HepG2 (cell line): Measurements from ENCODE around the gene SLC5A6. TPM values are rescaled to one million over a fixed set of nuclear protein-coding genes. Genes with fewer than 3 reads are reported as not detected.

Source experiments
- HES4 ChIP-seq: sonication (generic); formaldehyde crosslinking; IDR thresholded peaks from 2 replicates; pipeline ENCODE4 v1.9.0; 2021; ENCODE audit warnings: mild to moderate bottlenecking, missing genetic modification reagents, borderline replicate concordance
- KLF6 ChIP-seq: IDR thresholded peaks from 2 replicates; pipeline ENCODE4 v1.8.0; 2016; ENCODE audit warnings: missing biosample characterization, missing genetic modification reagents
- MBNL3 ChIP-seq: fragments of 250-450 bp; sonication (Bioruptor Pico); conservative IDR thresholded peaks from 2 replicates; pipeline ENCODE4 v1.8.0; 2022; ENCODE audit warnings: mild to moderate bottlenecking, inconsistent platforms
- PHF20 ChIP-seq: sonication (generic); formaldehyde crosslinking; IDR thresholded peaks from 2 replicates; pipeline ENCODE4 v1.5.0; 2020; ENCODE audit warnings: mild to moderate bottlenecking, missing genetic modification reagents
- REXO4 ChIP-seq: sonication (generic); formaldehyde crosslinking; IDR thresholded peaks from 2 replicates; pipeline ENCODE4 v1.8.0; 2022; ENCODE audit warnings: missing genetic modification reagents, mild to moderate bottlenecking, borderline replicate concordance
- RFX5 ChIP-seq: IDR thresholded peaks from 2 replicates; pipeline ENCODE4 v1.6.1; 2011; ENCODE audit warnings: low read depth, low read length, improper control_type of control experiment
- SRY ChIP-seq: sonication (generic); formaldehyde crosslinking; IDR thresholded peaks from 2 replicates; pipeline ENCODE4 v1.8.0; 2022; ENCODE audit warnings: mild to moderate bottlenecking, missing genetic modification reagents
- TBX2 ChIP-seq: sonication (generic); formaldehyde crosslinking; IDR thresholded peaks from 2 replicates; pipeline ENCODE4 v1.5.0; 2020; ENCODE audit warnings: missing genetic modification reagents, mild to moderate bottlenecking, borderline replicate concordance
- ZC3H4 ChIP-seq: sonication (generic); formaldehyde crosslinking; IDR thresholded peaks from 2 replicates; pipeline ENCODE4 v1.4.0; 2020; ENCODE audit warnings: missing genetic modification reagents, borderline replicate concordance
- ZNF251 ChIP-seq: sonication (generic); formaldehyde crosslinking; IDR thresholded peaks from 2 replicates; pipeline ENCODE4 v1.9.0; 2021; ENCODE audit warnings: mild to moderate bottlenecking, missing genetic modification reagents
- ZNF446 ChIP-seq: sonication (generic); formaldehyde crosslinking; IDR thresholded peaks from 2 replicates; pipeline ENCODE4 v1.5.0; 2020; ENCODE audit warnings: mild to moderate bottlenecking, missing genetic modification reagents
- polyA plus RNA-seq, 8 experiments: library from polyadenylated mRNA; depleted of rRNA in 3 of 8; stranded (reverse) in 7 of 8; unstranded in 1 of 8; fragments of >200 nt; fragmentation: Illumina TruSeq in 4 of 8; extraction: Trizol in 4 of 8; gene quantifications; 2 replicates each; pipeline versions ENCODE4 v1.2.1 to v1.2.3, GENCODE V29; 2011 to 2016; ENCODE audit warnings: low read depth in 4 of 8, missing spikeins in 1 of 8, mixed read lengths in 1 of 8; ENCODE audit not compliant: insufficient read depth in 1 of 8
- total RNA-seq, 5 experiments: library from RNA; depleted of rRNA; stranded (reverse); fragments of >200 nt; fragmentation: Illumina TruSeq; extraction: Trizol; gene quantifications; 2 replicates each; pipeline ENCODE4 v1.2.3, GENCODE V29; 2016; ENCODE audit warnings: low read depth in 1 of 5
- TF ChIP-seq, protein P1 (sequence below): sonication (generic); formaldehyde crosslinking; IDR thresholded peaks from 2 replicates; pipeline ENCODE4 v1.4.0; 2020; ENCODE audit warnings: missing genetic modification reagents, borderline replicate concordance
- TF ChIP-seq, protein P2 (sequence below): IDR thresholded peaks from 2 replicates; pipeline ENCODE4 v1.6.1; 2016; ENCODE audit warnings: mild to moderate bottlenecking, missing biosample characterization, missing genetic modification reagents
- TF ChIP-seq, protein P3 (sequence below): sonication (generic); formaldehyde crosslinking; conservative IDR thresholded peaks from 2 replicates; pipeline ENCODE4 v1.5.0; 2020; ENCODE audit warnings: missing genetic modification reagents
- TF ChIP-seq, protein P4 (sequence below): IDR thresholded peaks from 2 replicates; pipeline ENCODE4 v1.6.1; 2016; ENCODE audit warnings: low read depth
- TF ChIP-seq, protein P5 (sequence below): sonication (generic); formaldehyde crosslinking; IDR thresholded peaks from 2 replicates; pipeline ENCODE4 v1.4.0; 2020; ENCODE audit warnings: missing genetic modification reagents, borderline replicate concordance
- TF ChIP-seq, protein P6 (sequence below): sonication (generic); formaldehyde crosslinking; conservative IDR thresholded peaks from 2 replicates; pipeline ENCODE4 v1.8.0; 2022; ENCODE audit warnings: missing genetic modification reagents
- TF ChIP-seq, protein P7 (sequence below): sonication (generic); formaldehyde crosslinking; IDR thresholded peaks from 2 replicates; pipeline ENCODE4 v1.5.0; 2020; ENCODE audit warnings: missing genetic modification reagents, mild to moderate bottlenecking, borderline replicate concordance

SLC5A6 gene
- total and polyA plus RNA-seq, 2 of the 13 experiments (the other 11 are each of a cell fraction or from before 2014, with no cell fraction given), result 135 to 417 TPM

DNA sequence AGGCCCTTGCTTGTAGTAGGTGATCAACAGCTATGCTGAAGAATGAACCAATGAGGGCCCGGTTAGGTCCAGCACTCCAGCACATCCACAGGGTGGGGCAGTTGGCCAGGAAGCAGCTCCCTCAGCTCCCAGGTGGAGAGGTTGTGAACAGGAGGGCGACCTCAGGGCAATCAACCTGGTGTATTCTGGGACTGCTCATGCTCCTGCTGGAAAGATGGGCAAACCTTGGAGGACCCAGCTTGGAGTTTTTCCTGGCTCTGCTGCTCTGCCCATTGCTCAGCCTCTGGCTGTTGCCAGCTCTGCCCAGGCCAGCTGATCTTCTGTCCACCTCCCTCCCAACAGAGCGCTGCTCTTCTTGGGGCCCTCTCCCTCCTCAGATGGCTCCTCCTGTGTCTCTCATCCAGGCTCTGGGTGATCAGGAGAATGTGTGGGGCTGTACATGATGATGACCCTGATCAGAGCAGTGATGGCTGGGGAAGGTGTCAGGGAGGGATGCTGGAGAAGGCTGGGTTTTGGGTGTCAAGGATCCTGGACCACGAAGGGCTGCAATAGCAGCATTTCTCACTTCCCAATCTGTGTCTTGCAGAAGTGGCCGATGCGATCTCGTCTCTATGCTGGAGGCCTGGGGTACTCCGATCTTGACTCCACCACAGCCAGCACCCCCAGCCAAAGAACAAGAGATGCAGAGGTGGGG is 59.8 kb downstream of the SLC5A6 start (continued):
- TF ChIP-seq, protein P1, sequence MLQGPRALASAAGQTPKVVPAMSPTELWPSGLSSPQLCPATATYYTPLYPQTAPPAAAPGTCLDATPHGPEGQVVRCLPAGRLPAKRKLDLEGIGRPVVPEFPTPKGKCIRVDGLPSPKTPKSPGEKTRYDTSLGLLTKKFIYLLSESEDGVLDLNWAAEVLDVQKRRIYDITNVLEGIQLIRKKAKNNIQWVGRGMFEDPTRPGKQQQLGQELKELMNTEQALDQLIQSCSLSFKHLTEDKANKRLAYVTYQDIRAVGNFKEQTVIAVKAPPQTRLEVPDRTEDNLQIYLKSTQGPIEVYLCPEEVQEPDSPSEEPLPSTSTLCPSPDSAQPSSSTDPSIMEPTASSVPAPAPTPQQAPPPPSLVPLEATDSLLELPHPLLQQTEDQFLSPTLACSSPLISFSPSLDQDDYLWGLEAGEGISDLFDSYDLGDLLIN (CRISPR knock-in tag), result no peak
- TF ChIP-seq ZNF446 (CRISPR knock-in tag) (no peak), ZC3H4 (CRISPR knock-in tag) (no peak), RFX5 (no peak), SRY (no peak; the same call in 1 of the 2 replicates), KLF6 (CRISPR knock-in tag) (no peak), REXO4 (CRISPR knock-in tag) (no peak), MBNL3 (CRISPR knock-in tag) (no peak), PHF20 (CRISPR knock-in tag) (no peak), HES4 (CRISPR knock-in tag) (no peak), ZNF251 (no peak), TBX2 (CRISPR knock-in tag) (peak; percentile 31; the same call in 1 of the 2 replicates)
- TF ChIP-seq, protein P2, sequence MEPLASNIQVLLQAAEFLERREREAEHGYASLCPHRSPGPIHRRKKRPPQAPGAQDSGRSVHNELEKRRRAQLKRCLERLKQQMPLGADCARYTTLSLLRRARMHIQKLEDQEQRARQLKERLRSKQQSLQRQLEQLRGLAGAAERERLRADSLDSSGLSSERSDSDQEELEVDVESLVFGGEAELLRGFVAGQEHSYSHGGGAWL (CRISPR knock-in tag), result no peak
- TF ChIP-seq, protein P3, sequence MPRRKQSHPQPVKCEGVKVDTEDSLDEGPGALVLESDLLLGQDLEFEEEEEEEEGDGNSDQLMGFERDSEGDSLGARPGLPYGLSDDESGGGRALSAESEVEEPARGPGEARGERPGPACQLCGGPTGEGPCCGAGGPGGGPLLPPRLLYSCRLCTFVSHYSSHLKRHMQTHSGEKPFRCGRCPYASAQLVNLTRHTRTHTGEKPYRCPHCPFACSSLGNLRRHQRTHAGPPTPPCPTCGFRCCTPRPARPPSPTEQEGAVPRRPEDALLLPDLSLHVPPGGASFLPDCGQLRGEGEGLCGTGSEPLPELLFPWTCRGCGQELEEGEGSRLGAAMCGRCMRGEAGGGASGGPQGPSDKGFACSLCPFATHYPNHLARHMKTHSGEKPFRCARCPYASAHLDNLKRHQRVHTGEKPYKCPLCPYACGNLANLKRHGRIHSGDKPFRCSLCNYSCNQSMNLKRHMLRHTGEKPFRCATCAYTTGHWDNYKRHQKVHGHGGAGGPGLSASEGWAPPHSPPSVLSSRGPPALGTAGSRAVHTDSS (CRISPR knock-in tag), result no peak
- TF ChIP-seq, protein P4, sequence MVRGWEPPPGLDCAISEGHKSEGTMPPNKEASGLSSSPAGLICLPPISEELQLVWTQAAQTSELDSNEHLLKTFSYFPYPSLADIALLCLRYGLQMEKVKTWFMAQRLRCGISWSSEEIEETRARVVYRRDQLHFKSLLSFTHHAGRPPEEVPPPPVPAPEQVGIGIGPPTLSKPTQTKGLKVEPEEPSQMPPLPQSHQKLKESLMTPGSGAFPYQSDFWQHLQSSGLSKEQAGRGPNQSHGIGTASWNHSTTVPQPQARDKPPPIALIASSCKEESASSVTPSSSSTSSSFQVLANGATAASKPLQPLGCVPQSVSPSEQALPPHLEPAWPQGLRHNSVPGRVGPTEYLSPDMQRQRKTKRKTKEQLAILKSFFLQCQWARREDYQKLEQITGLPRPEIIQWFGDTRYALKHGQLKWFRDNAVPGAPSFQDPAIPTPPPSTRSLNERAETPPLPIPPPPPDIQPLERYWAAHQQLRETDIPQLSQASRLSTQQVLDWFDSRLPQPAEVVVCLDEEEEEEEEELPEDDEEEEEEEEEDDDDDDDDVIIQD, result 0 out of 2 replicates have a peak, but pooled peaks have one; percentile 46
- TF ChIP-seq, protein P5, sequence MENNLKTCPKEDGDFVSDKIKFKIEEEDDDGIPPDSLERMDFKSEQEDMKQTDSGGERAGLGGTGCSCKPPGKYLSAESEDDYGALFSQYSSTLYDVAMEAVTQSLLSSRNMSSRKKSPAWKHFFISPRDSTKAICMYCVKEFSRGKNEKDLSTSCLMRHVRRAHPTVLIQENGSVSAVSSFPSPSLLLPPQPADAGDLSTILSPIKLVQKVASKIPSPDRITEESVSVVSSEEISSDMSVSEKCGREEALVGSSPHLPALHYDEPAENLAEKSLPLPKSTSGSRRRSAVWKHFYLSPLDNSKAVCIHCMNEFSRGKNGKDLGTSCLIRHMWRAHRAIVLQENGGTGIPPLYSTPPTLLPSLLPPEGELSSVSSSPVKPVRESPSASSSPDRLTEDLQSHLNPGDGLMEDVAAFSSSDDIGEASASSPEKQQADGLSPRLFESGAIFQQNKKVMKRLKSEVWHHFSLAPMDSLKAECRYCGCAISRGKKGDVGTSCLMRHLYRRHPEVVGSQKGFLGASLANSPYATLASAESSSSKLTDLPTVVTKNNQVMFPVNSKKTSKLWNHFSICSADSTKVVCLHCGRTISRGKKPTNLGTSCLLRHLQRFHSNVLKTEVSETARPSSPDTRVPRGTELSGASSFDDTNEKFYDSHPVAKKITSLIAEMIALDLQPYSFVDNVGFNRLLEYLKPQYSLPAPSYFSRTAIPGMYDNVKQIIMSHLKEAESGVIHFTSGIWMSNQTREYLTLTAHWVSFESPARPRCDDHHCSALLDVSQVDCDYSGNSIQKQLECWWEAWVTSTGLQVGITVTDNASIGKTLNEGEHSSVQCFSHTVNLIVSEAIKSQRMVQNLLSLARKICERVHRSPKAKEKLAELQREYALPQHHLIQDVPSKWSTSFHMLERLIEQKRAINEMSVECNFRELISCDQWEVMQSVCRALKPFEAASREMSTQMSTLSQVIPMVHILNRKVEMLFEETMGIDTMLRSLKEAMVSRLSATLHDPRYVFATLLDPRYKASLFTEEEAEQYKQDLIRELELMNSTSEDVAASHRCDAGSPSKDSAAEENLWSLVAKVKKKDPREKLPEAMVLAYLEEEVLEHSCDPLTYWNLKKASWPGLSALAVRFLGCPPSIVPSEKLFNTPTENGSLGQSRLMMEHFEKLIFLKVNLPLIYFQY, result peak; percentile 66; the same call in 1 of the 2 replicates
- TF ChIP-seq, protein P6, sequence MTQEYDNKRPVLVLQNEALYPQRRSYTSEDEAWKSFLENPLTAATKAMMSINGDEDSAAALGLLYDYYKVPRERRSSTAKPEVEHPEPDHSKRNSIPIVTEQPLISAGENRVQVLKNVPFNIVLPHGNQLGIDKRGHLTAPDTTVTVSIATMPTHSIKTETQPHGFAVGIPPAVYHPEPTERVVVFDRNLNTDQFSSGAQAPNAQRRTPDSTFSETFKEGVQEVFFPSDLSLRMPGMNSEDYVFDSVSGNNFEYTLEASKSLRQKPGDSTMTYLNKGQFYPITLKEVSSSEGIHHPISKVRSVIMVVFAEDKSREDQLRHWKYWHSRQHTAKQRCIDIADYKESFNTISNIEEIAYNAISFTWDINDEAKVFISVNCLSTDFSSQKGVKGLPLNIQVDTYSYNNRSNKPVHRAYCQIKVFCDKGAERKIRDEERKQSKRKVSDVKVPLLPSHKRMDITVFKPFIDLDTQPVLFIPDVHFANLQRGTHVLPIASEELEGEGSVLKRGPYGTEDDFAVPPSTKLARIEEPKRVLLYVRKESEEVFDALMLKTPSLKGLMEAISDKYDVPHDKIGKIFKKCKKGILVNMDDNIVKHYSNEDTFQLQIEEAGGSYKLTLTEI (CRISPR knock-in tag), result no peak
- TF ChIP-seq, protein P7, sequence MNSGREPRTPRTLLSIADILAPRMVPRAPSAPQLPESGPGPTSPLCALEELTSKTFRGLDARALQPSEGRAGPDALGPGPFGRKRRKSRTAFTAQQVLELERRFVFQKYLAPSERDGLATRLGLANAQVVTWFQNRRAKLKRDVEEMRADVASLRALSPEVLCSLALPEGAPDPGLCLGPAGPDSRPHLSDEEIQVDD (CRISPR knock-in tag), result no peak
